NCI-H128 (cell line): ENCODE measurements around the gene MIPOL1.
"Not testable (repeated sequence)": the region's sequence is repeated elsewhere in the genome, so short reads cannot be mapped to it uniquely, and the experiment has no call there.

Source experiments
- DNase-seq: peaks from one replicate; lab custom pipeline; 2025; ENCODE audit not compliant: unreplicated experiment; lab: John Stamatoyannopoulos, UW

The MIPOL1 gene

GRCh38 chr14:37512173-37512572, 314.4 kb downstream of the MIPOL1 start:
- DNase-seq: no peak

GRCh38 chr14:37515771-37516170, 318.0 kb downstream of the MIPOL1 start:
- no peak for DNase-seq

DNA sequence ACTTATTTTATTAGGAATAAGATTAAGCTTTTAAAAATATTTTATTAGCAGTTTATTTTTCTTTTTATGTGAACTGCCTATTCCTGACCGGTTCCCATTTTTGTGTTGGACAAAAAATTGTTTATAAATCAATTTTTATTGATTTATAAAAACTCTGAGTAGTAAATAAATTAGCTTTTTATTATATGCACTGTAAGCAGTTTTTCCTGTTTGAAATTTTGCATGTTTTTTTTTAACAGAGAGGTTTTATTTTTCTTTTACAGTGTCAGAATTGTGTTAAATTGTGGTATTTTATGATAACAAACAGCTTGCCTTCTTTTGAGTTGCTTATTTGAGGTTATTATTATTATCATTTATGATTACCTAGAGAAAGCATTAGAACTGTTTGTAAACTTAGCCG, 329.3 kb downstream of the MIPOL1 start:
- no peak for DNase-seq

DNA sequence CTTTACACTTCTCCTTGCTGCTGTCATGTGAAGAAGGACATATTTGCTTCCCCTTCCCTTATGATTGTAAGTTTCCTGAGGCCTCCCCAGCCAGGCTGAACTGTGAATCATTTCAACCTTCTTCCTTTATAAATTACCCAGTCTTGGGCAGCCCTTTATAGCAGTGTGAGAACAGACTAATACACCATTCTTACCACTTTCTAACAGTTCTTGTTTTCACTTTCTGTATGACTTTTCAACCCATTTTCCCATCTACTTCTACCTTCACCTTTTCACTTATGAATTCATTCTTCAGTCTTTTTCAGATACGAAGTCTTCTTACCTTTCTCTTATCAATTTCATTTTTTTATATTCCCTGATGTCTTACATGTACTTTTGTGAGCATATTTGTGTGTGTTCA, 342.3 kb downstream of the MIPOL1 start:
- no peak for DNase-seq

DNA sequence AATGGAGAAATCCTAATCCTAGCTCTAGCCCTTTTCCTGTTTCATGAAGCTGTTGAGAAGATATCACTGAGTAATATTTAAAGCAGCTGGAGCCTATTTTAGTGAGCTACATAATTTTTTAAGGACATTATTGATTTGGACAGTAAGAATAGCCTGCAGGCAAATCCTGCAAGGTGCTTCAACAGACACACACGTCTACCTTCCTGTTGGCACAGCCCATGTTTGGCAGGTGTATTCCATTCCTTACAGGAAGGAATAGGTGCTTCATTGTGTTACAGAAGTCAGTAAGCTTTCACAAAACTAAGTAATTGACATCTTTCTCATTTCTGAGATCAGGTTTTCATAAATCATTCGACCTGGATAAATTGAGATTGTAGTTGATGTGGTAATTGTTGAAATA, 346.7 kb downstream of the MIPOL1 start:
- no peak for DNase-seq

- no peak for DNase-seq
These were observed 347.4 kb downstream of the MIPOL1 start for GRCh38 chr14:37545174-37545573.

GRCh38 chr14:37546621-37547447, 349.1 kb downstream of the MIPOL1 start:
- DNase-seq: no peak

GRCh38 chr14:37550511-37550910, 352.8 kb downstream of the MIPOL1 start:
- DNase-seq: no peak

DNA sequence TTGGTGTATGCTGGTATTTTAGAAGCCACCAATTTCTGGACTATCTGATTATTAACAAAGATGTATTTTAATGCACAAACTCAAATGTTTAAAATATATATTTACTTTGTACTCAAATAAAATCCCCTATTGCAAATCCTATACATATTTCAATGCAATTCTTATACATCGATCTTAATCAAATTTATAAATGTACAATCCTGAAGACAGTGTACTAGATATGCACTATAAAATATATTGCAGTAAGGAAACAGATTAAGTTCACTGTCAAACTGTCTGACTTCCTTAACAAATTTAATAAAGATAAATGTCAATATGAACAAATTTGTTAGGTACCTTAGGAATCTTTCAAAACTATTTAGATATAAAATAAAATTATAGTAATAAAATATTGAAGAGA, 353.4 kb downstream of the MIPOL1 start:
- DNase-seq: no peak

DNA sequence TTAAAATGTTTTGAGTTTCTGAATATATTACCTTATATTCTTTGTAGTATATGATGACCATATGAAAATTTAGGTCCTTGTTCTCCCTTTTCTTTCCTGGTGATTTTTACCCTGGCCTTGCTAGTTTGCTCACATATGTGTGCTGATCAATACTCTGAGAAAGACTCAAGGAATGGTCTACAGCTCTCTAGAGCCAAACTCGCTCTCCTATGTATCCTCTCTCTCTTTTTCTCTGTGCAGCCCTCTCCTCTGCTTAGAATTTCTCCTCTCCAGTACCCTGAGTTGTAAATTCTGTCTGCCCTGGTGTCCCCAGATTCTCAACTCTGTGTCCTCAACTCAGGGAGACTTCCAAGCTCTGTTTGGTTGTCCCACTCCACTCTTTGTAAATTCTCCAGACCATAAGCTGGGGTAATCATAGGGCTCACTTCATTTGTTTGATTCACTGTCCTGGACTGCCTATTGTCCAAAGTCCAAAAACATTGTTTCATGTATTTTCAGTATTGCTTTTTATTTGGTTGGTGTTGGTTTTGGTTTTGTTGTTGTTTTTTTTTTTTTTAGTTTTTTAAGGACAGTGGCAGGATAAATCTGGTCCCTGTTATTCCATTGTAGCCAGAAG, 356.3 kb downstream of the MIPOL1 start:
- no peak for DNase-seq

DNA sequence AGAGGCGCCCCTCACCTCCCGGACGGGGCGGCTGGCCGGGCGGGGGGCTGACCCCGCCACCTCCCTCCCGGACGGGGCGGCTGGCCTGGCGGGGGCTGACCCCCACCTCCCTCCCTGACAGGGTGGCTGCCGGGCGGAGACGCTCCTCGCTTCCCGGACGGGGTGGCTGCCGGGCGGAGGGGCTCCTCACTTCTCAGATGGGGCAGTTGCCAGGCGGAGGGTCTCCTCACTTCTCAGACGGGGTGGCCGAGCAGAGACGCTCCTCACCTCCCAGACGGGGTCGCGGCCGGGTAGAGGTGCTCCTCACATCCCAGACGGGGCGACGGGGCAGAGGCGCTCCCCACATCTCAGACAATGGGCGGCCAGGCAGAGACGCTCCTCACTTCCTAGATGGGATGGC, 357.9 kb downstream of the MIPOL1 start:
- DNase-seq: not testable (repeated sequence)

- DNase-seq: no peak
These were observed 361.0 kb downstream of the MIPOL1 start for GRCh38 chr14:37558740-37559139.

GRCh38 chr14:37559386-37559785, 361.6 kb downstream of the MIPOL1 start:
- no peak for DNase-seq

DNA sequence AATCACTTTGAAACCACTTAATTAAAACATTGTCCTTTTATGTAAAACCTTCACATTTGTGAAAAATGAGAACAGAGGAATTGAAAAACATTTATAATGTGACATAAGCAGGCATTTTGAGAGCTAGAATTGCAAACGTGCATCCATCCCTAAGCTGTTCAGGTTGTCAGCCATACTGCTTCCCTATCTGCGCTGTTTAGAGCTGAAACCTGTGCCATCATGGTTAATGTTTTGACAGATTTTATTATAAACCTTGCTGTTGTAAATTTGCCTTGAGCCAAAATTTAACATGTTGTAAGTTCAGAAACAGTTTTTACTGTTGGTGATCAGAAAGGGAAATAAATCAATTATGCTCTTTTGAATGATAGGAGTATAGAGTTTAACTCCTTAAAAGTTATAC, 365.5 kb downstream of the MIPOL1 start:
- DNase-seq: no peak

DNA sequence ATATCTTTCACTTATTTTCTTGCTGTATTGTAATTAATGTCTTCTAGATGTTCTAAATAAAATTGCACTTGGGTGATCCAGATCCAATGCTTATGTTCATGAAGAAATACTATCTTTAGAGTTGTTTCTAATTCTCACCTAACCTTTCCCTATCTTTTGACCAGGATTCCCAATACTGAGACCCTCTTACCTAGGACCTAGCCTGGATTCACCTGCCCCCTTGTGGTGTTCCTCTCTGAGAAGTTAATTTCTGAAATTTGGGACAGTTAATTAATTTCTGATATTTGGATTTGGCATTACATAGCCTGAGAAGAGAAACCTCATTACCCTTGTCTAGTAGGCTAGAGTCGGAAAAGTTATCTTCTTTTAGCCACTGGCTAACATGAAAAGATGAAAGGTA, 367.8 kb downstream of the MIPOL1 start:
- DNase-seq: no peak

DNA sequence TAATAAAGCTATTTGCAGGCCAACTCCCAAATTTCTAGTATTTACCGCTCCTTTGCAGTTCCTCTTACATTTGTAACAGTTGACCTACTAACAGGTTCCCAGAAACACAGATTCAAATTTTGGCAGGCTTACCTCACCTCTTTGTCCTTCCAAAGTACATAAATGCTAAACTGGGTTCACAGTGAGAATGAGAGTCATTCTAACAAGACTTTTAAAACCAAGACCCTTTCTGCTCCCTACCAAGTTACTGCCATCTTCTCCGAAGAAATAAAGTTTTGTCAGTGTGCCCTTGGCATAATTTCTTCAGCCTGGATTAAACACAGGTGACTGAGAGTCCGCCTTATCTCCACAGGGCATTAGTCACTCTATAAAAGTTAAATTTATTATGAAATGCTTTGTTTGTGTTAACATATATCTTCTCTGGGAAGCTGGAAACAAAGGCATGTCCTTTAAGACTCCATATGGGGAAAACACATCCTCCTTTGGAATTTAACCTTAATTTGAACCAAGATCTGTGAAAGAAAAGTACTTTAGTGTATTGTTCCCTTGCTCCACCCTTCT, 369.2 kb downstream of the MIPOL1 start:
- DNase-seq: no peak

GRCh38 chr14:37569729-37570128, 372.0 kb downstream of the MIPOL1 start:
- DNase-seq: no peak

DNA sequence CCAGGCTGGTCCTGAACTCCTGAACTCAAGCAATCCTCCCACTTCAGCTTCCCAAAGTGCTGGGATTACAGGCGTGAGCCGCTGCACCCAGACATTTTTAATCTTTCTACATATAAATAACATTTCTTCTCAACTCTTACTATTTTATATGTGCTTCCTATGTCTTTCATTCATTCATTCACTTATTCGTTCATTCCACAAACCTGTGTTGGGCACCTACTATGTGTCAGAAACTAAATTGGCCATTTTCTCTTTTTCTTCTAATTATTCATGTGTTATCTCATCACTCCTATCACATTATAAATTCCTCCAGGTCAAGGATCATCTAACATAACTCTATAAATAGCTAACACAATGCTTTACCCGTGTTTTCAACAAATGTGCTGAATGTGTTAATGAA, 373.7 kb downstream of the MIPOL1 start:
- no peak for DNase-seq

- no peak for DNase-seq
These were observed 375.6 kb downstream of the MIPOL1 start for GRCh38 chr14:37573356-37573755.

- no peak for DNase-seq
These were observed 381.5 kb downstream of the MIPOL1 start for GRCh38 chr14:37579274-37579673.

- no peak for DNase-seq
These were observed 382.4 kb downstream of the MIPOL1 start for GRCh38 chr14:37580146-37580545.
